ENCODE data around the gene SCN3B.

GRCh38 chr11:123584186-123584585, 70.2 kb downstream of the SCN3B start:
- TF ChIP-seq, protein P1, sequence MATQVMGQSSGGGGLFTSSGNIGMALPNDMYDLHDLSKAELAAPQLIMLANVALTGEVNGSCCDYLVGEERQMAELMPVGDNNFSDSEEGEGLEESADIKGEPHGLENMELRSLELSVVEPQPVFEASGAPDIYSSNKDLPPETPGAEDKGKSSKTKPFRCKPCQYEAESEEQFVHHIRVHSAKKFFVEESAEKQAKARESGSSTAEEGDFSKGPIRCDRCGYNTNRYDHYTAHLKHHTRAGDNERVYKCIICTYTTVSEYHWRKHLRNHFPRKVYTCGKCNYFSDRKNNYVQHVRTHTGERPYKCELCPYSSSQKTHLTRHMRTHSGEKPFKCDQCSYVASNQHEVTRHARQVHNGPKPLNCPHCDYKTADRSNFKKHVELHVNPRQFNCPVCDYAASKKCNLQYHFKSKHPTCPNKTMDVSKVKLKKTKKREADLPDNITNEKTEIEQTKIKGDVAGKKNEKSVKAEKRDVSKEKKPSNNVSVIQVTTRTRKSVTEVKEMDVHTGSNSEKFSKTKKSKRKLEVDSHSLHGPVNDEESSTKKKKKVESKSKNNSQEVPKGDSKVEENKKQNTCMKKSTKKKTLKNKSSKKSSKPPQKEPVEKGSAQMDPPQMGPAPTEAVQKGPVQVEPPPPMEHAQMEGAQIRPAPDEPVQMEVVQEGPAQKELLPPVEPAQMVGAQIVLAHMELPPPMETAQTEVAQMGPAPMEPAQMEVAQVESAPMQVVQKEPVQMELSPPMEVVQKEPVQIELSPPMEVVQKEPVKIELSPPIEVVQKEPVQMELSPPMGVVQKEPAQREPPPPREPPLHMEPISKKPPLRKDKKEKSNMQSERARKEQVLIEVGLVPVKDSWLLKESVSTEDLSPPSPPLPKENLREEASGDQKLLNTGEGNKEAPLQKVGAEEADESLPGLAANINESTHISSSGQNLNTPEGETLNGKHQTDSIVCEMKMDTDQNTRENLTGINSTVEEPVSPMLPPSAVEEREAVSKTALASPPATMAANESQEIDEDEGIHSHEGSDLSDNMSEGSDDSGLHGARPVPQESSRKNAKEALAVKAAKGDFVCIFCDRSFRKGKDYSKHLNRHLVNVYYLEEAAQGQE (IDR thresholded peaks at IDR 0.05; ENCODE audit: insufficient read depth in 1 of 2, low read depth in 2 of 2, low read length in 2 of 2): no peak
- TF ChIP-seq TAF1 (IDR thresholded peaks at IDR 0.05; ENCODE audit: borderline replicate concordance, insufficient read depth, low read length) (no peak), SIN3A (IDR thresholded peaks at IDR 0.05; ENCODE audit: borderline replicate concordance, insufficient read depth, low read length) (no peak), POLR2AphosphoS5 (IDR thresholded peaks at IDR 0.05; ENCODE audit: low read depth, low read length) (no peak)
